Peyer's patch (tissue), 4 donors: ENCODE results near the gene SCLY.

Experiments used
- POLR2A ChIP-seq, 2 donors: fragments of 450-650 bp; IDR thresholded peaks; one replicate each; pipeline ENCODE4 v1.5.1; 2017; ENCODE audit warnings: antibody characterized with exemption in 2 of 2, mild to moderate bottlenecking in 2 of 2, moderate library complexity in 2 of 2
- TF ChIP-seq, protein P1 (sequence below), 6 experiments: fragments of 450-650 bp in 4 of 6; fragments of 200-600 bp in 2 of 6; sonication (generic) in 1 of 6; IDR thresholded peaks; one replicate each; pipeline ENCODE4 v1.5.1; 2017 to 2019; ENCODE audit warnings: antibody characterized with exemption in 6 of 6, mild to moderate bottlenecking in 3 of 6, moderate library complexity in 1 of 6

GRCh38 chr2:238131761-238132462, 71.1 kb downstream of the SCLY start:
- TF ChIP-seq, protein P1, sequence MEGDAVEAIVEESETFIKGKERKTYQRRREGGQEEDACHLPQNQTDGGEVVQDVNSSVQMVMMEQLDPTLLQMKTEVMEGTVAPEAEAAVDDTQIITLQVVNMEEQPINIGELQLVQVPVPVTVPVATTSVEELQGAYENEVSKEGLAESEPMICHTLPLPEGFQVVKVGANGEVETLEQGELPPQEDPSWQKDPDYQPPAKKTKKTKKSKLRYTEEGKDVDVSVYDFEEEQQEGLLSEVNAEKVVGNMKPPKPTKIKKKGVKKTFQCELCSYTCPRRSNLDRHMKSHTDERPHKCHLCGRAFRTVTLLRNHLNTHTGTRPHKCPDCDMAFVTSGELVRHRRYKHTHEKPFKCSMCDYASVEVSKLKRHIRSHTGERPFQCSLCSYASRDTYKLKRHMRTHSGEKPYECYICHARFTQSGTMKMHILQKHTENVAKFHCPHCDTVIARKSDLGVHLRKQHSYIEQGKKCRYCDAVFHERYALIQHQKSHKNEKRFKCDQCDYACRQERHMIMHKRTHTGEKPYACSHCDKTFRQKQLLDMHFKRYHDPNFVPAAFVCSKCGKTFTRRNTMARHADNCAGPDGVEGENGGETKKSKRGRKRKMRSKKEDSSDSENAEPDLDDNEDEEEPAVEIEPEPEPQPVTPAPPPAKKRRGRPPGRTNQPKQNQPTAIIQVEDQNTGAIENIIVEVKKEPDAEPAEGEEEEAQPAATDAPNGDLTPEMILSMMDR (IDR thresholded peaks at IDR 0.05), result no peak
- TF ChIP-seq POLR2A (IDR thresholded peaks at IDR 0.05), result no peak
